LHCN-M2 (cell line): Measurements from ENCODE around the gene C17orf67. TPM values are rescaled to one million over a fixed set of nuclear protein-coding genes. Genes with fewer than 3 reads are reported as not detected.
A peak's percentile ranks its signal among the peaks of the same experiment; 100 is the strongest.

Experiments
- DNase-seq: peaks from one replicate; pipeline ENCODE4 v3.0.0-alpha.2; 2012; ENCODE audit warnings: low read depth
- total RNA-seq: library from RNA; depleted of rRNA; stranded (reverse); fragments of >200 nt; gene quantifications from 2 replicates; pipeline ENCODE4 v1.2.3, GENCODE V29; 2014

Gene C17orf67
- total RNA-seq, 1 experiment from 2014 or later = 0.69 TPM

DNA sequence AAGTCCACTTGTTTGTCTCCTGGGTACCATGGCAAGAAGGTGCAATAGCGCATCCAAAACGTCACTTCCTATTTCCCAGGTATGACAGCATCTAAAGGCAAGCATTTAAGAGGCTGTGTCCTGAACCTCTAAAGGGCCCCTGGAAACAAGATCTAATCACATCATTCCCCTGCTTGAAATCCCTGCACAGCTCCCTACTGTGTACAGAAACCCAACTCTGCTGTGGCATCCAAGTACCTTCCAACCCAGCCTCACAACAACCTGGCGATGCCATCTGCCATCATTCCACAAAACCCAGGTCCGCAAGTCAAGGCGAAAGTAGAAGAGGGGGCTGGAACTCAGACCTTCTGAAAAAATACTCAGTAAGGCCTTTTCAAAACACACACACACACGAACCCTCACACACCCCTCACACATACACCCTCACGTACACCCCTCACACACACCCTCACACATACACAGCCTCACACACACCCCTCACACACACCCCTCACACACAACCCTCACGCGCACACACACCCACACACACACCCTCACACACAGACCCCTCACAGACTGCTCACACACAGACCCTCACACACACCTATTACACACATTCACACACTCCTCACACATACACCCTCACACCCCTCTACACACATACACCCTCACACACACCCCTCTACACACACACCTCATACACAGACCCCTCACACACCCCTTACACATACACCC is 24.5 kb downstream of the C17orf67 start:
- no peak for DNase-seq

DNA sequence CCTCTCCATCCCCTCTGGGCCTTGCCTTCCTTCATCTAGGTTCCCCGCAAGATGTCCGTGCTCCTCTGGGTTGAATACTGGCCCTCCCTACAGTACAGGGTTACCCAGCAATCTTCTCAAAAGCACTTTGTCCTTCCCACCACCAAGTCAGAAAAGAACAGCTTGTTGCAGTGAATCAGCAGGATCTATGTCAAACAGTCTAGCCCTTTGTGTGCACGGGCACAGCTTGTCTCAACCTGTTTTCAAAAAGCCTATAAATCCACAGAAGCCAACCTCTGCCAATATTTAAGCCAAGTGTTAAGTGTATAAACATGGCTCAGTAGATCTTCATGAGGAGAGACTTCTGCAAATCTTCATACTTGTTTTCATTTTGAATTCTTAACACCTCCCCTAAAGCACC is 25.2 kb downstream of the C17orf67 start:
- DNase-seq = no peak

DNA sequence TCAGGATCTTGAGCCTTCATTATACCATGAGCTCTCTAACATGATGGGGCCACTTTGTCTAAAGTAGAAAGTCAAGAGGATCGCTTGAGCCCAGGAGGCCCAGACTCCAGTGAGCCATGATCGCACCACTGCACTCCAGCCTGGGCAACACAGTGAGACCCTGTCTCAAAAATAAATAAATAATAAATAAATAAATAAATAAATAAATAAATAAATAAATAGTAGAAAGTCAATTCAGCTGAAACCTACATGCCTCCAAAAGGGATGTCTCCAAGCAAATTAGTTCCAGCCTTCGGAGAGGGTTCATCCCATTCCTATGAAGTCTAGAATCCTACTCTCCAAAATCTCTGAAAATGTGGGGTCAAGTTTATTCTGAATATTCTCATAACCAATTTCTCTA is 26.0 kb downstream of the C17orf67 start:
- DNase-seq = no peak

DNA sequence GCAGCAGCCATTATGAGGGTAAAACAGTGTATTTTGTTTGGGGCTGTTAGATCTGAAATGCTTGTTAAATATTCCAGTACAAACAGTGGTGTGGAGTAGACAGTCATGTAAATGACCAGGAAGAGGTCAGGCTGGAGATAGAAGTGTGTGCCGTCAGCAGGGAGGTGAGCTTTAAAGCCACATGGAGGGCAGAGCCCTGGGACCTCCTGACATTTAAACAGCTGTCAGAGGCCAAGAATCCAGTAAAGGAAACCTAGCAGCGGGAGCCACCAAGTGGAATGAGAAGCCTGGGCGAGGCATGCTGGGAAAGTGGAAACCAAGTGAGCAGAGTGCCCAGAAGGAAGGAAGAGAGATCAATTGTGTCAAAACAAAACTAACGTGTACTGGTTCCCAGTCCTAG is 26.8 kb downstream of the C17orf67 start:
- DNase-seq = peak; percentile 45

DNA sequence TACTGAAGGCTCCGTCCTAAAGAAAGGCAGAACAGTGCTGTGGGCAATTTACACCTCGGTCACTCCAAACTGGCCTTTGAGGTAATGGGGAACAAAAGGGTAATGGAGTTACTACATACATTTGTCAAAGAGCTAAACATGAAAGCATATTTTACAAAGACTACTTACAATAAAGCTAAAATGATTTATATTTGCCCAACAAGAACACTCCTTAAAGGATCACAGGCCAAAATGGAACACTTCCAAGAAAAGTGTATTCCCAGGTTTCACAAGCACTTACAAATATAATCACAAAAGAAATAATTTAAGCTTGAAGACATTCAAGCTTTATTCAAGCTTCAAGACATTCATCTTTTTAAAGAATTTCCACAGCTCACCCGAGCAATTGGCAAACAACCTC is 29.3 kb downstream of the C17orf67 start:
- no peak for DNase-seq

DNA sequence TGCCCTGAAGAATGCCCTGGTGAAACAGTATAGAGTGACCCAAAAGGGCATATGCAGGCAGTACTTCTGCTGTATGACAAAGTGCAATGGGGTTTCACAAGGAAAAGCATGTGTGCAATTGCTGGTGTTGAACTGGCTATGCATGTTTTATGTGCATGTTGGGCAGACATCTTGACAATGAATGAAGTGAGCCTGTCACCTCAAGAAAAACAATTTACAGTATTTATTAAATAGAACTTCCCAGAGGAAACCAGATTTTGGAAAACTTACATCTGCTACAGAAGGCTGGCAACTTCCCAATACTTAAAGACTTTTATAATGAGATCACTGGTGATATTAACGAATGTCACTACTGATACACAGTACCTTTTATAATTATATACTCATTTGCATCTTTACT is 30.6 kb downstream of the C17orf67 start:
- DNase-seq = no peak

DNA sequence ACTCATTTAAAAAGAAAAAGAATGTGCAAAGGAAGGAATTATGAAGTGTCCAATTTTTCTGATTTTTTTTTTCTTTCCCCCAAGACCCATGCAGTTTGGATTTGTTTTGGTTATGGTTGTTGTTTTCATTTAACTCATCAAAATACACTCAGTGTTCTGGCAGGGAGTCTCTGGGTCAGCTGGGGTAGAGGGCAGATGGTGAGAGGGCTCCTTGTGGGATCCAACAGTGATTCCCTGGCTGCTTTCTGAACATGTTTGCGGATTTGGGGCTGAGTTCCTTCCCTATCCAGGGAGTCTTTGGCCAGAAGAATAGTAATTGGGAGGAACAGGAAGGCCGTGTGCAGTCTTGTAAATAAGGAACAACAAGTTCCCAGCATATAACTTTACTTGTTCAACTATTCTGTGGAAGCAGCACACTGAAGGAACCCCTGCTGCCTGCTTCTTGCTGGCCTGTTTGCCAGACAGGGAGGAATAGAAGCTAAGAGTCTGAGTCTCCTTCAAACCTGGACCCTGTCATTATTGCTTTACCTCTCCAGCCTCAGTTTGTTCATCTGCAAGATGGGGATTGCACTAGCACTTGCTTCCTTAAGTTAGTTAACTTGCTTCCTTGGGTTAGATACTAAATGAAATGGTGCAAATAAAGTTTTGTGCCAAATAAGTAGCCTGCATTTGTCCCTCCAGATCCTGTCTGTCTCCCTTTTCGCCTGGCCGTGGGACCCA is 32.1 kb downstream of the C17orf67 start:
- no peak for DNase-seq

DNA sequence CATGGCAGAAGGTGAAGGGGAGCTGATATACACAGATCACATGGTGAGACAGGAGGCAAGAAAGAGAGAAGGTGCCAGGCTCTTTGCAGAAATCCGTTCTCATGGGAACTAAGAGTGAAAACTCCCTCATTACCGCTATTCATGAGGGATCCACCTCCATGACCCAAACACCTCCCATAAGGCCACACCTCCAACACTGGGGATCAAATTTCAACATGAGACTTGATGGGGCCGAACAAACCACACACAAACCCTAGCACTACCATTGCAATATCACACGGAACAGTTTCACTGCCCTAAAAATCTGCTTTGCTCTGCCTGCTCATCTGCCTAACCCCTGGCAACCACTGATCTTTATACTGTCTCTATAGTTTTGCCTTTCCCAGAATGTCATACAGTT is 34.8 kb downstream of the C17orf67 start:
- no peak for DNase-seq

DNA sequence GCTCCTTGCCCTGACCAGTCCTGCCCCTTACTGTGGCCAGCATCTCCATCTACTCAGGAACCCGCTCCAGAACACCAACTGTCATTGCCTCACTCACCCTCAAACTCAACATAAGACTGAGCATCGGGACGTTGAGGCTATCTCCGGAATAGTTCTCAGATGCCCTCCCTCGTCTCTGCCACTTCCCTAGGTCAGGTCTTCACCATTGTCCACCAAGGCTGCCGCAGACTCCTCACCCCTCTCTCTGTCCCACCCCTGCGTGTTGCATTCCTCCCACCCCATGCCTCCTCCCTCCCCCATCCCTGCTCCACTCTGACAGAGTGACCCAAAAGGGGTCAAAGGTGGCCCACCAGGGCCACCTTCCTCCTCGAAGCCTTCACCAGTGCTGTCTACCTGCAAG is 37.2 kb downstream of the C17orf67 start:
- DNase-seq = no peak

DNA sequence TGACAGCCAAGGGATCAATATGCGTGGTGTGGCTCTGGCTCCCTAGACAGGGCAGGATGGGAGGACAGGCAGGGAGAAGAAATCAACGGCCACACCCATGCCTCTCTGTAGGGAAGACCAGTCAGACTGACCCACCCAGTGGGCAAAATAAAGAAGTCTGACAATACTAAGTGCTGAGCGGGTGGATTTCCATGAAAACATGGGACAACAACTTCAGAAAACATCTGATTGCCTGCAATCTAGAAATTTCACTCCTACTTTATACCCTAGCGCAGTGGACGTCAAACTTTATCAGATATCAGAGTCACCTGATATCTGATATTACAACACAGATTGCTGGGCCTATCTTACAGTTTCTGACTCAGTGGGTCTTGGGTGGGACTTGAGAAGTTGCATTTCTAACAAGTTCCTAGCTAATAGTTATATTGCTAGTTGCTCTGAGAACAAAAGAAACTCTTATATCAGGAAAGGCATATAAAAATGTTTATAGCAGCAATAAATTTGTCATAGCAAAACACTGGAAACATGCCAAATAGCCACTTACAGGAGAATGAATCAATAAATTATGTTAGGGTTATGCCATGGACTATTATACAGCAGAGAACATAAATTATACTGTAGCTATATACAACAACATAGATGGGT is 38.4 kb downstream of the C17orf67 start:
- no peak for DNase-seq

DNA sequence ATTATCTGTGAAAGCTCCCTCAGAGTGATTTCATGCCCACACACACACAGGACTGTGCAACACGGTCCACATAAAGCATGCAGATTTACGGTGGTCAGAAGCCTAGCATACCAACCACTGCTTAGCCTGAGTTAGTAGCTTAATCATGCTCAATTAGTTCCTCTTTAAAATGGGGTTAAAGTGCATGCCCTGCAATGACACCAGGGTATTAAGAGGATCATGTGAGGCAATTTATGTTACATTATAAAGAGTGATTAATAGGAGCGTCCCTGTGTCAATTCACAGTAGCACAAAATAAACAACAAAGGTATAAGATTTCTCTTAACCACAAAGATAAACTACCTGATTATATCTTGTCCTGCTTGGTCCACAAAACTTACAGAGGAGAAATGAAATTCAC is 39.8 kb downstream of the C17orf67 start:
- DNase-seq = no peak

DNA sequence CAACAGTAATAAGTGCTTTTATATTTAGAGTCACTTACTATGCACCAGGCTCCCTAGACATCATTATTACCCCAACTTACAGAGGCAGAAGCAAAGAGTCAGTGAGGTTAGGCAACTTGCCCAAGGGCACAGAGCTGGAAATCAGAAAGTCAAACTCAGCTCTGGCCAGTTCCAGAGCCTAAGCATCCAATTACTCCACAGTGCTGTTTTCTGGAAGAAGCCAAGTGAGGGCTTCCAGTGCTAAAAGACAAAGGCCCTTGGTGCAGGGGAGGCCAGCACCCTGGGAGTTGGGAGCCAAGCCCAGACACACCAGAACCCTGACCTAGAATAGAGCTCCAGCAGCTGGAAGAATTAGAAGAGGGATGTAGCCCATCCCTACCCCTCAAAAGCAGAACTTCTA is 40.2 kb downstream of the C17orf67 start:
- no peak for DNase-seq

DNA sequence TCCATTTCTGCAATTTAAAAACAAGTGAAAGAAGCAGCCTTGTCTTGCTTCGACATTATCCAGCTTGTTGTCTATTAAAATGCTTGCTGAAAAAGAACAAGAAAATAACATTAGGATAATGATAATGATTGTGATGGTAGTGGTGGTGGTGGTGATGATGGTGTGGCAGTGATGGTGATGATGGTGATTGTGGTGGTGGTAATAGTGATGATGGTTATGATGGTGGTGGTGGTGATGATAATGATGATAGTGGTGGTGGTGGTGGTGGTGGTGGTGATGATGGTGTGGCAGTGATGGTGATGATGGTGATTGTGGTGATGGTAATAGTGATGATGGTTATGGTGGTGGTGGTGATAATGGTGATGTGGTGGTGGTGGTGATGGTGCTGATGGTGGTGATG is 41.5 kb downstream of the C17orf67 start:
- no peak for DNase-seq

DNA sequence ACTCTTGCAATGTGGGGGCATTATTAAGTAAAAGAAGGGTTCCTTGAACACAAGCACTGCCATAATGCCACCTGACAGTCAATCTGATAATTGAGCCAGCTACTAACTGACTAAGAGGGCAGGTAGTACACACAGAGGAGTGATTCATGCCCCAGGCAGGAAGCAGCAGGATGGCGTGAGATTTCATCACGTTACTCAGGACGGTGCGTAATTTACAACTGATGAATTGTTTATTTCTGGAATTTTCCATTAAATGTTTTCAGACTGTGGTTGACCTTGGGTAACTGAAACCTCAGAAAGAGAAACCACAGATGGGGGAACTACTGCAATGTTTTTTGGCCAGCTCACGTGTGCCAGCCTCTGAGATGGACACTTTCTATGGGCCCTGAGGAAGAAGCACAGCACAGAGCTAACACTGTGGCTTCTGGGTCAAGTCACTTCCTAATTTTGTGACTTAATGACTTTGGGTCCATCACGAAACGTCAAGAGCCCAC is 46.7 kb downstream of the C17orf67 start:
- peak; percentile 96 for DNase-seq

DNA sequence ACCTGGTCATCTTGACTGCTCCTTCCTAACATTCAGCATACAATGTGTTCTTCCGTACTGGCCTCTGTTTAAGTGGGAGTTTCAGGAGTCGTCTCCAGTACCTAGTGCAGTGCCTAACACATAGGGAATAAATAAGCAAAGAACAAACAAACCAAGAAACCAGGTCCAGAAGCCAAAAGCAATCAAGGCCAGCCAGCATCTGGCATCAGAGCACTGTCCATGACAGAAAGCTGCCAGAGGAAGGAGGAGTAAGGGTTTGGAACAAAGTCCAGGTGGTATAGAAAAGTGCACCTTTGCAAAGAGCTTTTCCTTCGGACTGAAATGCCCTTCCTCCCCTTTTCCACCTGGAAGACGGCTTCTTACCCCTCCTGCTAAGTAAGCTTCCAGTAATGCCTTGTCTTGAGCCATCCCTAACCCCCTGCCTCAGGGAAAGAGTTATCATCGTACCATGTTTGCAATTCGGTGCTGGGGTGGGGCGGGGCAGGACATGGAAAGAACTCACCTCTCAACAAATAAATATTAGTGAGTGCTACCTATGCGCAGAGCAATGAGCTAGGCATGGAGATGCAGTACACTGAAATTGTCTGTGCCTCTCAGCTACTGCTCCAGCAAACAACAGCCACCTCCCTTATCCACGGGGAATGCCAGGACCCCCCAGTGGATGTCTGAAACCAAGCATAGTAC is 47.6 kb downstream of the C17orf67 start:
- no peak for DNase-seq

DNA sequence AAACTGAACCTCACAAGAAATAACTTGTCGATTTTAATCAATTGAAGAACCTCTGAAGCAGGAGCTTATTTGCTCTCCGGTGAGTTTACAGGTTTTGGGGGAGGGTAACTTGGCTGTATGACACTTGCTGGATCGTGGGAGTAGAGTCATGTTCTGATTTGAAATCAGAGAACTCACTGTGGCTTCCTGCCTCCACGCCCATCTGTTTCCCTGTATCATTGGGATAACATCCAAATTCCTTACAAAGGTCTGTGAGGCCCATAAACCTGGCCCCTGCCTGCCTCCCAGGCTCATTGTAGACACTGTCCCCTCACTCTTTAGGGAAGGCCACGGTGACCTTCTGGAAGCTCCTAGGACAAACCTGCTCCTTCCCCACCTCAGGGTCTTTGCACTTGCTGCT is 48.3 kb downstream of the C17orf67 start:
- peak; percentile 45 for DNase-seq

DNA sequence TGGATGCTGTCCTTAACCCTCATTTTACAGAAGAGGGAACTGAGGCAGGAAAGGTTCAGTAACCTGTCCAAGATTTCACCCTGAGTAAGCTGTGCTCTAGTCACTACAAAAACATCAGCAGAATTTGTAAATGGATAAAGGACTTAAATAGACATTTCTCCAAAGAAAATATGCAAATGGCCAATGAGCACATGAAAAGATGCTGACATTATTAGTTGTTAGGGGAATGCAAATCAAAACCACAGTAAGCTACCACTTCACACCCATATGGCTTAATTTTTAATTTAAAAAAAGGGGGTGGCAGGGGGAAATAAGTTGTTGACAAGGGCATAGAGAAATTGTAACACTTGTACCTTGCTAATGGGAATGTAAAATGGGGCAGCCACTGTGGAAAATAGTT is 51.4 kb downstream of the C17orf67 start:
- no peak for DNase-seq

DNA sequence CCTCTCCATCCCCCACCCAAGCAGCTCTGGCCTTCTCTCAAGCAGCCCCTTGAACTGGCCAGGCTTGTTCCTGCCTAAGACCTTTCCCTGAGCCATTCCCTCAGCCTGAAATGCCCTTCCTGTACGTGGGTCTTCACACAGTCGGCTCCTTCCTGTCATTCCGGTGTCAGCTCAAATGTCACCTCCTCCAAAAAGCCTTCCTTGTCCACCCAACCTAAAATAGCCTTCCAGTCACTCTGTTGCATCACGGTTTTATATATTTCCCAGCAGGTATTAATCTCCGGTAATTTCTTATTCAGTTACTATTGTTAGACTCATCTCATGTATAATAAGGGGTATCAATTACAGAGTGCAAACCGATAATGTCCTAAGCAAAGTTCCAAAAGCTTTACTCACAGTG is 51.8 kb downstream of the C17orf67 start:
- DNase-seq = peak; percentile 39

DNA sequence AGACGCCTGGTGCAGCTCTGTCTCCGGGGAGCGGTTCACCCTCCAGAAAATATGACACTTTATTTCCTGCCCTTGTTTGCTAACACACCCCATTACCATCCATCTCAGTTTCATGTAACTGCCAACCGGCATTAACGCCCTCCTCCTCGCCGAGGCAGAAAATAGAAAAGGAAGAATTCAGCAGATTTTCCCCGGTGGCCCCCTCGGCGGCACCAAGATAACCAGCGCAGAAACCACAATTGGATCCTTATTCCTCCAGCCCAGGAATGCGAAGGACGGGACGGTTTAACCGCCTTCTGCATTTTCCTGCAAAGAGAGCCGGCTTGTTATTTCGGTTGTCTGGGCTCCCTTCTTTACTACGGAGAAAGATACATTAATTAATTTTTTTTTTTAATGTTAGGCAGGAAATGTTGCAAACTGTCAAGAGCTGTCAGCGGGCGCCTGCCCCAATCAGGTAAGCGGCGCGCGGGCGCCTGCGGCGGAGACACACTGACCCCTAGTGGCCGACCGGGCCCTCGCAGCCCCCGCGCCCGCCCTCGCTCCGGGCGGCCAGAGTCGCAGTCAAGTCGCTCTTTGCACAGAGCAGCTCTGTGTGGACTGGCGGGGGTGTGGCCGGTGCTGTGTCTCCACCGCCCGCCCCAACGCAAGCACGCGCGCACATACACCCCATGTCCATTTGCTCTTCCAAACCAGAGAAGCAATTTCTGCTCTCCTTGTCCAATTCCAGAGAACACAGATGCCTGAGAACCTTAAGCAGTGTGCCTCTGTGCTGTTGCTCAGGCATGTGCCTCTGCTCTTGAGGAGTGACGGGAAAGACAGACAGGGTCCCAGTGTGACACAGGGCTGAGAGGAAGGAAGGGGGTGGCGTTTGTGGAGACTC is 53.6 kb downstream of the C17orf67 start:
- peak; percentile 76 for DNase-seq

DNA sequence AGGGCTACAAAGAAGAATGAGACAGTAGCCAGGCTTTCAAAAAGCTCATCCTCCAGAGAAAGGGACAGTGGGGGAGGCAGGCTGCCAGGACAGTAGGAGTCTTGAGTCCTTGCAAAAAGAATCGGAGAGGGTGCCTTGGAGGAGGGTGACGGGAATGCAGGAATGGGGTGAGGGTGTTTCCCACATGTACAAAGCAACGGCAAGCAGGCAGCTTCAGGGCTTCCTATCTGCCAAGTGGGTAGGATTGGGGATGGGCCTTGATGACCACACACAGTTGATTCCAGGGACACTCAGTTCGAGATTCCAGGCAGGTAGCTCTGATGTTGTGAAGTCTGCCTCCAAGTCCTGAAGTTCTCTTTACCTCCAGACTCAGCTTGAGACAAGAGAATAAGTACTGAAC is 54.4 kb downstream of the C17orf67 start:
- no peak for DNase-seq

DNA sequence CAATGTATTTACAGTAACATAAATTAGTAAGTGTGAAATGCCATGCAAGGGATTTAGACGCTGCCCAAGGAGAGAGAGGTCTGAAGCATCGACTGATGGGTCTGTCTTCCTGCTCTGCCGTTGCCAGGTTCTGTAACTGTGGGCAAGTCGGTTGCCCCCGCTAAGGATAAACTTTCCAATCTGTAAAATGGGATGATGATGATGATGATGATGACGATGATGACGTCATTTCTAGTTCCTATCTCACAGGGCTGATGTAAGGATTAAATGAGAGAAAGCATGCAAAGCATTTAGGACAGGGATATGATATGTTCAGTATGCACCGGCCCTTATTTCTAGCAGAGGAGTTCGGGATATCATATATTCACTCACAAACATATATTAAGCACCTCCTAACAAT is 54.8 kb downstream of the C17orf67 start:
- DNase-seq = no peak
